HepG2 (cell line): ENCODE data around the gene AFF2. TPM values are rescaled to one million over a fixed set of nuclear protein-coding genes. Genes with fewer than 3 reads are reported as not detected.

ENCODE experiments used
- ATAC-seq: fragments of 200-7000 bp; cut with Tn5 transposase; 3 replicates; pipeline ENCODE4 v1.9.1; 2020; ENCODE audit warnings: mild to moderate bottlenecking, moderate library complexity
- BruUV-seq: library from RNA; stranded (reverse); fragments of 400-500 nt; replicated peaks from 2 replicates; lab custom pipeline; 2021; lab: Mats Ljungman, UMichigan
- CTCF ChIA-PET: fragments of 300-600 bp; formaldehyde crosslinking; extraction: SDS; loops from one replicate; lab custom pipeline; 2021; ENCODE audit warnings: low total read pairs, inconsistent platforms, low intra/inter-chr PET ratio; lab: Yijun Ruan, JAX
- POLR2A ChIA-PET: fragments of 350-600 bp; sonication (Branson Sonifier 250); formaldehyde crosslinking; loops from one replicate; lab custom pipeline; 2020; ENCODE audit warnings: antibody characterized with exemption, inconsistent platforms; lab: Yijun Ruan, JAX
- DNase-seq: peaks from one replicate; pipeline ENCODE4 v3.0.0-alpha.2; 2015; ENCODE audit warnings: low spot score
- FAIRE-seq: peaks from 3 replicates; lab custom pipeline; 2011; peaks lifted over from hg19 to GRCh38; lab: Jason Lieb, UNC
- H2AFZ ChIP-seq: one replicate; pipeline ENCODE4 v1.6.1; 2011; ENCODE audit warnings: low read length, inconsistent platforms
- H3K27ac ChIP-seq: fragments of 300-600 bp; 3 replicates; pipeline ENCODE4 v1.8.0; 2011; ENCODE audit warnings: mixed run types, mild to moderate bottlenecking, mixed read lengths, low read length, inconsistent platforms; ENCODE audit not compliant: insufficient read depth; ENCODE audit errors: extremely low read length
- H3K27me3 ChIP-seq, 2 experiments: fragments of 200-600 bp in 1 of 2; 2 replicates in 1 of 2; 3 replicates in 1 of 2; pipeline versions ENCODE4 v1.6.0 to v1.8.0; 2011; ENCODE audit warnings: low read length in 2 of 2, mild to moderate bottlenecking in 2 of 2, moderate library complexity in 2 of 2, inconsistent platforms in 1 of 2; ENCODE audit not compliant: insufficient read depth in 2 of 2, control insufficient read depth in 1 of 2
- H3K36me3 ChIP-seq, 2 experiments: fragments of 200-600 bp in 1 of 2; replicated peaks in 1 of 2; 2 replicates in 1 of 2; 3 replicates in 1 of 2; pipeline versions ENCODE4 v1.5.1 to v1.8.0; 2011; ENCODE audit warnings: low read length in 2 of 2, inconsistent platforms in 1 of 2; ENCODE audit not compliant: insufficient read depth in 2 of 2, control insufficient read depth in 1 of 2
- H3K4me1 ChIP-seq: 2 replicates; pipeline ENCODE4 v1.5.1; 2012; ENCODE audit warnings: low read length, inconsistent platforms; ENCODE audit not compliant: insufficient read depth
- H3K4me2 ChIP-seq: 2 replicates; pipeline ENCODE4 v1.6.0; 2011; ENCODE audit warnings: low read depth, low read length, inconsistent platforms
- H3K4me3 ChIP-seq, 3 experiments: fragments of 200-600 bp in 1 of 3; sonication (generic), shearing (Covaris generic) in 1 of 3; replicated peaks in 1 of 3; 2 replicates each; pipeline ENCODE4 v1.5.1; 2011 to 2016; ENCODE audit warnings: low read length in 3 of 3, inconsistent platforms in 2 of 3, low read depth in 2 of 3, mild to moderate bottlenecking in 2 of 3, control low read depth in 1 of 3, mixed read lengths in 1 of 3; ENCODE audit not compliant: insufficient read depth in 1 of 3
- H3K79me2 ChIP-seq: one replicate; pipeline ENCODE4 v1.6.1; 2011; ENCODE audit warnings: low read length, inconsistent platforms; ENCODE audit not compliant: insufficient read depth
- H3K9ac ChIP-seq: 2 replicates; pipeline ENCODE4 v1.6.0; 2011; ENCODE audit warnings: mild to moderate bottlenecking, low read depth, low read length, inconsistent platforms; ENCODE audit not compliant: insufficient read depth
- H3K9me3 ChIP-seq: 2 replicates; pipeline ENCODE4 v1.5.1; 2012; ENCODE audit warnings: mild to moderate bottlenecking, low read length
- H4K20me1 ChIP-seq: 2 replicates; pipeline ENCODE4 v1.6.0; 2011; ENCODE audit warnings: inconsistent platforms, mild to moderate bottlenecking, low read length, moderate library complexity; ENCODE audit not compliant: insufficient read depth
- ARHGAP35 ChIP-seq: sonication (generic); formaldehyde crosslinking; IDR thresholded peaks from 2 replicates; pipeline ENCODE4 v1.9.0; 2022; ENCODE audit warnings: mild to moderate bottlenecking, inconsistent platforms, moderate library complexity, missing genetic modification reagents, borderline replicate concordance
- CBX2 ChIP-seq, 2 experiments: fragments of 200-600 bp in 1 of 2; sonication (generic); formaldehyde crosslinking in 1 of 2; IDR thresholded peaks; 2 replicates each; pipeline versions ENCODE4 v1.7.0 to v1.8.1; 2018 to 2022; ENCODE audit warnings: low read depth in 2 of 2, low read length in 1 of 2, mild to moderate bottlenecking in 1 of 2, missing genetic modification reagents in 1 of 2
- ETV6 ChIP-seq: sonication (generic); formaldehyde crosslinking; conservative IDR thresholded peaks from 2 replicates; pipeline ENCODE4 v1.4.0; 2020; ENCODE audit warnings: missing genetic modification reagents
- HHEX ChIP-seq: IDR thresholded peaks from 2 replicates; pipeline ENCODE4 v1.6.1; 2016; ENCODE audit warnings: control low read depth
- KMT2A ChIP-seq: sonication (generic); formaldehyde crosslinking; IDR thresholded peaks from 2 replicates; pipeline ENCODE4 v1.4.0; 2020; ENCODE audit warnings: missing genetic modification reagents
- NCOR1 ChIP-seq: fragments of 200-600 bp; sonication (generic); IDR thresholded peaks from 2 replicates; pipeline ENCODE4 v1.7.0; 2017; ENCODE audit warnings: antibody characterized with exemption, low read length, borderline replicate concordance
- NFYB ChIP-seq: sonication (generic); formaldehyde crosslinking; IDR thresholded peaks from 2 replicates; pipeline ENCODE4 v1.4.0; 2020; ENCODE audit warnings: missing genetic modification reagents
- RBM22 ChIP-seq: fragments of 200-400 bp; formaldehyde crosslinking; optimal IDR thresholded peaks from 2 replicates; pipeline ENCODE3; 2017; ENCODE audit warnings: mild to moderate bottlenecking, low read length, moderate library complexity
- SMYD3 ChIP-seq: sonication (generic); formaldehyde crosslinking; IDR thresholded peaks from 2 replicates; pipeline ENCODE4 v1.8.1; 2023; ENCODE audit warnings: mild to moderate bottlenecking, missing genetic modification reagents
- ZBTB3 ChIP-seq: sonication (generic); formaldehyde crosslinking; IDR thresholded peaks from 2 replicates; pipeline ENCODE4 v1.4.0; 2020; ENCODE audit warnings: low read depth, mild to moderate bottlenecking, moderate library complexity, missing genetic modification reagents, borderline replicate concordance
- ZNF263 ChIP-seq: sonication (generic); formaldehyde crosslinking; IDR thresholded peaks from 2 replicates; pipeline ENCODE4 v1.4.0; 2020; ENCODE audit warnings: missing genetic modification reagents
- ZNF562 ChIP-seq: sonication (generic); formaldehyde crosslinking; IDR thresholded peaks from 2 replicates; pipeline ENCODE4 v1.8.0; 2022; ENCODE audit warnings: missing genetic modification reagents, borderline replicate concordance
- ZNF678 ChIP-seq: sonication (generic); formaldehyde crosslinking; IDR thresholded peaks from 2 replicates; pipeline ENCODE4 v1.4.0; 2020; ENCODE audit warnings: mild to moderate bottlenecking, missing genetic modification reagents
- ZNF782 ChIP-seq: sonication (generic); formaldehyde crosslinking; IDR thresholded peaks from 2 replicates; pipeline ENCODE4 v1.4.0; 2020; ENCODE audit warnings: missing genetic modification reagents, mild to moderate bottlenecking, borderline replicate concordance
- ZNF788 ChIP-seq: sonication (generic); formaldehyde crosslinking; IDR thresholded peaks from 2 replicates; pipeline ENCODE4 v1.5.0; 2020; ENCODE audit warnings: mild to moderate bottlenecking, missing genetic modification reagents, borderline replicate concordance
- WGBS: methylation state at CpG from one replicate; pipeline ENCODE4 v1.1.6; 2017; ENCODE audit warnings: low lambda C conversion rate; 5-methylcytosine and 5-hydroxymethylcytosine counted together
- in situ Hi-C: cut with HindIII; loops from 2 replicates; pipeline ENCODE4 v1.10.0; 2017; ENCODE audit warnings: low pct_unique_long_range_greater_than_20kb; ENCODE audit not compliant: extremely low pct_ligation_motif_present
- intact Hi-C: fragments of 100-400 bp; cut with micrococcal nuclease; formaldehyde crosslinking; loops from one replicate; pipeline ENCODE4 v1.10.0; 2022; ENCODE audit not compliant: unreplicated experiment
- polyA plus RNA-seq, 8 experiments: library from polyadenylated mRNA; depleted of rRNA in 3 of 8; stranded (reverse) in 7 of 8; unstranded in 1 of 8; fragments of >200 nt; fragmentation: Illumina TruSeq in 4 of 8; extraction: Trizol in 4 of 8; gene quantifications; 2 replicates each; pipeline versions ENCODE4 v1.2.1 to v1.2.3, GENCODE V29; 2011 to 2016; ENCODE audit warnings: low read depth in 4 of 8, missing spikeins in 1 of 8, mixed read lengths in 1 of 8; ENCODE audit not compliant: insufficient read depth in 1 of 8
- total RNA-seq, 5 experiments: library from RNA; depleted of rRNA; stranded (reverse); fragments of >200 nt; fragmentation: Illumina TruSeq; extraction: Trizol; gene quantifications; 2 replicates each; pipeline ENCODE4 v1.2.3, GENCODE V29; 2016; ENCODE audit warnings: low read depth in 1 of 5
- TF ChIP-seq, protein P1 (sequence below): sonication (generic); formaldehyde crosslinking; IDR thresholded peaks from 2 replicates; pipeline ENCODE4 v1.8.0; 2022; ENCODE audit warnings: mild to moderate bottlenecking, missing genetic modification reagents, borderline replicate concordance
- TF ChIP-seq, protein P2 (sequence below): sonication (generic); formaldehyde crosslinking; IDR thresholded peaks from 2 replicates; pipeline ENCODE4 v1.4.0; 2020; ENCODE audit warnings: missing genetic modification reagents
- TF ChIP-seq, protein P3 (sequence below): sonication (generic); formaldehyde crosslinking; IDR thresholded peaks from 2 replicates; pipeline ENCODE4 v1.5.0; 2020; ENCODE audit warnings: mild to moderate bottlenecking, missing genetic modification reagents

Gene AFF2
- total and polyA plus RNA-seq, 2 of the 13 experiments (the other 11 are each of a cell fraction or from before 2014, with no cell fraction given): not detected

DNA sequence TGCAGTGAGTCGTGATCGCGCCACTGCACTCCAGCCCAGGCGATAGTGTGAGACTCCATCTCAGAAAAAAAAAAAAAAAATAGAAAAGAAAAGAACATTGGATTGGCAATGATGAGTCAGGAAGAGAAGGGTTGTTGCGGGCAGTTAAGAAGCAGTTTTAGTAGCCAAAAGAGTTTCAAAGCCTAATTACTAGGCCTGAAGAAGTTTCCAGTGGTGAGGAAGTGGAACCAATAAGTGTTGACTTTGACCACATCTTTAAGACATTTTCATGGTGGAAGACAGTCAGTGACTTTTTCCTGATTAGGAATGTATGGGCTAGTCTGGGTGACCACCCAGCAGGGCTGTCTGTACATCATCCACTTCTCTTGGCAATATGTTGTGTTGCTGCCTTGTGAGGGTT is 442.3 kb downstream of the AFF2 start:
- in situ Hi-C loops (no loop called here), intact Hi-C loops (no loop called here)
- no peaks in the 10 kb centered on the region for H3K27me3 ChIP-seq
- H3K79me2 ChIP-seq: no peaks in the 10 kb centered on the region
- H3K27ac ChIP-seq: no peak overlapping the region
- H4K20me1 ChIP-seq: no peaks in the 10 kb centered on the region
- H2AFZ ChIP-seq: no peak overlapping the region
- H3K36me3 ChIP-seq: no peaks in the 10 kb centered on the region
- no peaks in the 10 kb centered on the region for H3K9me3 ChIP-seq
- 16% methylated on average over 5 of the region's 5 CpGs for WGBS
- DNase-seq (no peak), FAIRE-seq (no peak), ATAC-seq (no peak)
- CTCF ChIA-PET: no interaction called here
- no peak overlapping the region for H3K4me3 ChIP-seq
- POLR2A ChIA-PET: no interaction called here
- no TSS peak for BruUV-seq
- H3K4me1 ChIP-seq: no peaks in the 10 kb centered on the region
- no peak overlapping the region for H3K4me2 ChIP-seq
- H3K9ac ChIP-seq: no peak overlapping the region
- TF ChIP-seq NCOR1 (no peak), ARHGAP35 (no peak), ZNF678 (no peak), HHEX (CRISPR knock-in tag) (no peak), ETV6 (CRISPR knock-in tag) (no peak), ZBTB3 (no peak), CBX2 (IDR thresholded peaks at IDR 0.05; ENCODE audit: low read depth, low read length) (no peak), CBX2 (CRISPR knock-in tag; IDR thresholded peaks at IDR 0.05; ENCODE audit: low read depth) (no peak), KMT2A (CRISPR knock-in tag) (no peak), ZNF782 (CRISPR knock-in tag) (no peak), ZNF562 (no peak), NFYB (no peak), SMYD3 (CRISPR knock-in tag) (no peak), RBM22 (no peak), ZNF263 (CRISPR knock-in tag) (no peak), ZNF788 (no peak)
- TF ChIP-seq, protein P1, sequence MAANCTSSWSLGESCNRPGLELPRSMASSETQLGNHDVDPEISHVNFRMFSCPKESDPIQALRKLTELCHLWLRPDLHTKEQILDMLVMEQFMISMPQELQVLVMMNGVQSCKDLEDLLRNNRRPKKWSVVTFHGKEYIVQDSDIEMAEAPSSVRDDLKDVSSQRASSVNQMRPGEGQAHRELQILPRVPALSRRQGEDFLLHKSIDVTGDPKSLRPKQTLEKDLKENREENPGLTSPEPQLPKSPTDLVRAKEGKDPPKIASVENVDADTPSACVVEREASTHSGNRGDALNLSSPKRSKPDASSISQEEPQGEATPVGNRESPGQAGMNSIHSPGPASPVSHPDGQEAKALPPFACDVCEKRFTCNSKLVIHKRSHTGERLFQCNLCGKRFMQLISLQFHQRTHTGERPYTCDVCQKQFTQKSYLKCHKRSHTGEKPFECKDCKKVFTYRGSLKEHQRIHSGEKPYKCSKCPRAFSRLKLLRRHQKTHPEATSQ (CRISPR knock-in tag): no peak
- TF ChIP-seq, protein P2, sequence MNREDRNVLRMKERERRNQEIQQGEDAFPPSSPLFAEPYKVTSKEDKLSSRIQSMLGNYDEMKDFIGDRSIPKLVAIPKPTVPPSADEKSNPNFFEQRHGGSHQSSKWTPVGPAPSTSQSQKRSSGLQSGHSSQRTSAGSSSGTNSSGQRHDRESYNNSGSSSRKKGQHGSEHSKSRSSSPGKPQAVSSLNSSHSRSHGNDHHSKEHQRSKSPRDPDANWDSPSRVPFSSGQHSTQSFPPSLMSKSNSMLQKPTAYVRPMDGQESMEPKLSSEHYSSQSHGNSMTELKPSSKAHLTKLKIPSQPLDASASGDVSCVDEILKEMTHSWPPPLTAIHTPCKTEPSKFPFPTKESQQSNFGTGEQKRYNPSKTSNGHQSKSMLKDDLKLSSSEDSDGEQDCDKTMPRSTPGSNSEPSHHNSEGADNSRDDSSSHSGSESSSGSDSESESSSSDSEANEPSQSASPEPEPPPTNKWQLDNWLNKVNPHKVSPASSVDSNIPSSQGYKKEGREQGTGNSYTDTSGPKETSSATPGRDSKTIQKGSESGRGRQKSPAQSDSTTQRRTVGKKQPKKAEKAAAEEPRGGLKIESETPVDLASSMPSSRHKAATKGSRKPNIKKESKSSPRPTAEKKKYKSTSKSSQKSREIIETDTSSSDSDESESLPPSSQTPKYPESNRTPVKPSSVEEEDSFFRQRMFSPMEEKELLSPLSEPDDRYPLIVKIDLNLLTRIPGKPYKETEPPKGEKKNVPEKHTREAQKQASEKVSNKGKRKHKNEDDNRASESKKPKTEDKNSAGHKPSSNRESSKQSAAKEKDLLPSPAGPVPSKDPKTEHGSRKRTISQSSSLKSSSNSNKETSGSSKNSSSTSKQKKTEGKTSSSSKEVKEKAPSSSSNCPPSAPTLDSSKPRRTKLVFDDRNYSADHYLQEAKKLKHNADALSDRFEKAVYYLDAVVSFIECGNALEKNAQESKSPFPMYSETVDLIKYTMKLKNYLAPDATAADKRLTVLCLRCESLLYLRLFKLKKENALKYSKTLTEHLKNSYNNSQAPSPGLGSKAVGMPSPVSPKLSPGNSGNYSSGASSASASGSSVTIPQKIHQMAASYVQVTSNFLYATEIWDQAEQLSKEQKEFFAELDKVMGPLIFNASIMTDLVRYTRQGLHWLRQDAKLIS: no peak
- TF ChIP-seq, protein P3, sequence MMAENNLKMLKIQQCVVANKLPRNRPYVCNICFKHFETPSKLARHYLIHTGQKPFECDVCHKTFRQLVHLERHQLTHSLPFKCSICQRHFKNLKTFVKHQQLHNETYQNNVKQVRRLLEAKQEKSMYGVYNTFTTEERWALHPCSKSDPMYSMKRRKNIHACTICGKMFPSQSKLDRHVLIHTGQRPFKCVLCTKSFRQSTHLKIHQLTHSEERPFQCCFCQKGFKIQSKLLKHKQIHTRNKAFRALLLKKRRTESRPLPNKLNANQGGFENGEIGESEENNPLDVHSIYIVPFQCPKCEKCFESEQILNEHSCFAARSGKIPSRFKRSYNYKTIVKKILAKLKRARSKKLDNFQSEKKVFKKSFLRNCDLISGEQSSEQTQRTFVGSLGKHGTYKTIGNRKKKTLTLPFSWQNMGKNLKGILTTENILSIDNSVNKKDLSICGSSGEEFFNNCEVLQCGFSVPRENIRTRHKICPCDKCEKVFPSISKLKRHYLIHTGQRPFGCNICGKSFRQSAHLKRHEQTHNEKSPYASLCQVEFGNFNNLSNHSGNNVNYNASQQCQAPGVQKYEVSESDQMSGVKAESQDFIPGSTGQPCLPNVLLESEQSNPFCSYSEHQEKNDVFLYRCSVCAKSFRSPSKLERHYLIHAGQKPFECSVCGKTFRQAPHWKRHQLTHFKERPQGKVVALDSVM: no peak
